ENCODE data around the gene TUBB4A. TPM values are rescaled to one million over a fixed set of nuclear protein-coding genes. Genes with fewer than 3 reads are reported as not detected.
A peak's percentile ranks its signal among the peaks of the same experiment; 100 is the strongest.

The TUBB4A gene
- total and polyA plus RNA-seq, 2 of the 8 experiments (the other 6 are each of a cell fraction or from before 2014, with no cell fraction given), result 16.8 to 30.4 TPM

- no peak overlapping the region for H2BK12ac ChIP-seq (ENCODE audit: low read depth, low read length)
- no peak overlapping the region for H2BK5ac ChIP-seq (ENCODE audit: low read depth, low read length)
- WGBS, 2 experiments (ENCODE audit: extremely low coverage in 1 of 2, insufficient coverage in 1 of 2, insufficient read length in 1 of 2, insufficient replicate concordance in 2 of 2, low coverage in 1 of 2, low lambda C conversion rate in 2 of 2, missing lambda C conversion rate in 1 of 2), result 8% methylated on average over 43 of the region's 57 CpGs; no CpG with 5 or more reads in 1 of the 2 experiments
- H3K79me1 ChIP-seq (ENCODE audit: low read depth, low read length), result peaks cover 4% of the 10 kb centered on the region
- no peak overlapping the region for H4K8ac ChIP-seq (ENCODE audit: extremely low read depth, insufficient read depth, low read length)
- H2BK15ac ChIP-seq (ENCODE audit: low read length), result no peak overlapping the region
- no peak overlapping the region for H3K27ac ChIP-seq (ENCODE audit: low read depth, low read length)
- no peak overlapping the region for H4K91ac ChIP-seq (replicated peaks; ENCODE audit: insufficient read length, low read length)
- H2AK5ac ChIP-seq (ENCODE audit: low read depth, low read length), result 0 out of 2 replicates have a peak overlapping the region, but pooled peaks have one; percentile 84
- no peak overlapping the region for H2AFZ ChIP-seq (ENCODE audit: low read length)
- CTCF ChIA-PET (ENCODE audit: partially characterized antibody), result interaction anchor here (1.2 to 1.4 kb wide), 2 partner anchors 20 to 238 kb away, joined by 3 to 4 read pairs; no protein-coding TSS in a partner anchor
- peak overlapping the region; percentile 98 to 100 for H3K4me2 ChIP-seq (ENCODE audit: insufficient read depth in 1 of 2, low read depth in 2 of 2, low read length in 2 of 2)
- H3K9ac ChIP-seq (replicated peaks in 1 of 4; ENCODE audit: extremely low read depth in 1 of 4, low read depth in 3 of 4, low read length in 3 of 4), result peak overlapping the region in 2 of 4 experiments; percentile 4 to 69; a peak in 1 of 7 replicates
- H2BK20ac ChIP-seq (ENCODE audit: low read length), result no peak overlapping the region
- H2BK120ac ChIP-seq (replicated peaks; ENCODE audit: low read depth, low read length), result no peak overlapping the region
- H3K23ac ChIP-seq (ENCODE audit: insufficient read length), result no peak overlapping the region
- peak overlapping the region; percentile 71; the same call in 1 of the 2 replicates for H3K18ac ChIP-seq (ENCODE audit: extremely low read depth, low read length)
- POLR2A ChIA-PET (ENCODE audit: partially characterized antibody), result interaction anchor here (0.7 to 6.7 kb wide), 25 partner anchors 10 to 568 kb away, joined by 3 to 72 read pairs (median 3); partner anchors contain the start of genes CD70, GPR108 and SLC25A23
- H3K4me3 ChIP-seq (ENCODE audit: extremely low read depth in 1 of 4, insufficient read depth in 2 of 4, low read depth in 3 of 4, low read length in 4 of 4), result peak overlapping the region; percentile 68 to 89 (median 72)
- H3K14ac ChIP-seq (ENCODE audit: insufficient read length), result no peak overlapping the region
- no peak overlapping the region for H4K5ac ChIP-seq (ENCODE audit: insufficient read length, low read depth, low read length)
- no peak overlapping the region for H3K4ac ChIP-seq (replicated peaks; ENCODE audit: insufficient read length, low read depth, low read length)
- DNase-seq (ENCODE audit: low read depth in 1 of 2, low spot score in 2 of 2), result no peak
- H3K56ac ChIP-seq (replicated peaks; ENCODE audit: insufficient read length, low read depth, low read length), result no peak overlapping the region
- H4K20me1 ChIP-seq (replicated peaks in 1 of 2; ENCODE audit: control insufficient read depth in 1 of 2, insufficient read depth in 2 of 2, low read length in 2 of 2), result peaks cover 0 to 4% of the 10 kb centered on the region in 2 experiments
- H3K4me1 ChIP-seq (replicated peaks in 1 of 4; ENCODE audit: control insufficient read depth in 3 of 4, insufficient read depth in 4 of 4, low read length in 3 of 4), result peaks cover 5 to 29% (median 19%) of the 10 kb centered on the region in 4 experiments
- H3K79me2 ChIP-seq (ENCODE audit: control insufficient read depth in 1 of 2, insufficient read depth in 2 of 2, low read length in 2 of 2), result no peaks in the 10 kb centered on the region
- no peaks in the 10 kb centered on the region; a peak in 1 of 8 replicates for H3K36me3 ChIP-seq (ENCODE audit: control insufficient read depth in 2 of 4, insufficient read depth in 4 of 4, low read length in 3 of 4)
- no peak for FAIRE-seq
- H3K27me3 ChIP-seq (replicated peaks in 1 of 4; ENCODE audit: control insufficient read depth in 3 of 4, extremely low read depth in 1 of 4, insufficient read depth in 3 of 4, low read length in 3 of 4), result peaks cover 17 to 43% (median 39%) of the 10 kb centered on the region in 4 experiments
- H3K23me2 ChIP-seq (ENCODE audit: low read depth, low read length), result peaks cover 20% of the 10 kb centered on the region
- H3K9me3 ChIP-seq (ENCODE audit: insufficient read depth in 2 of 2, low read depth in 1 of 2, low read length in 1 of 2), result no peaks in the 10 kb centered on the region
- TF ChIP-seq CBX8 (IDR thresholded peaks at IDR 0.05; ENCODE audit: borderline replicate concordance, low read depth, low read length), result no peak
- TF ChIP-seq SIX5 (IDR thresholded peaks at IDR 0.05; ENCODE audit: low read depth, low read length), result no peak
- TF ChIP-seq MAFK (IDR thresholded peaks at IDR 0.05; ENCODE audit: low read depth, low read length), result no peak
- TF ChIP-seq ZNF274 (IDR thresholded peaks at IDR 0.05; ENCODE audit: borderline replicate concordance, extremely low read depth, low read length), result no peak
- TF ChIP-seq SP1 (IDR thresholded peaks at IDR 0.05; ENCODE audit: low read depth, low read length), result no peak
- no peak for TF ChIP-seq JUN (IDR thresholded peaks at IDR 0.05; ENCODE audit: low read depth, low read length)
- no peak for TF ChIP-seq HDAC2 (IDR thresholded peaks at IDR 0.05; ENCODE audit: borderline replicate concordance in 1 of 2, low read depth in 2 of 2, low read length in 2 of 2)
- no peak for TF ChIP-seq RBBP5 (IDR thresholded peaks at IDR 0.05; ENCODE audit: borderline replicate concordance, low read depth, low read length)
- TF ChIP-seq MAX (IDR thresholded peaks at IDR 0.05), result no peak
- TF ChIP-seq BRCA1 (IDR thresholded peaks at IDR 0.05; ENCODE audit: low read depth, low read length), result no peak
- TF ChIP-seq RAD21 (IDR thresholded peaks at IDR 0.05 in 1 of 2, conservative IDR thresholded peaks at IDR 0.05 in 1 of 2; ENCODE audit: low read depth in 2 of 2, low read length in 2 of 2), result no peak
Observed at GRCh38 chr19:6531163-6531955, 29.2 kb upstream of the TUBB4A start.

All from H1 (cell line).